ENCODE results near the gene AK9.
A peak's percentile ranks its signal among the peaks of the same experiment; 100 is the strongest.

AK9 gene

GRCh38 chr6:109484122-109484521, 206.9 kb downstream of the AK9 start:
- Histone ChIP-seq H3K9ac (ENCODE audit: insufficient read length) (peak overlapping the region; percentile 65), H3K9me3 (ENCODE audit: low read depth, low read length) (no peaks in the 10 kb centered on the region), H3K27ac (no peak overlapping the region), H3K36me3 (ENCODE audit: insufficient read depth, low read length) (peaks cover 26% of the 10 kb centered on the region), H3K4me3 (peak overlapping the region; percentile 79)
- no peak for TF ChIP-seq POLR2AphosphoS5 (IDR thresholded peaks at IDR 0.05; ENCODE audit: borderline replicate concordance, low read depth, low read length)
- TF ChIP-seq FOXP2 (optimal IDR thresholded peaks at IDR 0.05; ENCODE audit: control extremely low read depth, extremely low read length, insufficient read depth): no peak
- no peak for TF ChIP-seq EZH2 (IDR thresholded peaks at IDR 0.05)
- no peak for DNase-seq (ENCODE audit: low read depth, low spot score)

- peak overlapping the region; percentile 79 for H3K4me3 ChIP-seq
- peaks cover 30% of the 10 kb centered on the region for H3K36me3 ChIP-seq (ENCODE audit: insufficient read depth, low read length)
- no peak overlapping the region for H3K27ac ChIP-seq
- peak overlapping the region; percentile 65 for H3K9ac ChIP-seq (ENCODE audit: insufficient read length)
- TF ChIP-seq EZH2 (IDR thresholded peaks at IDR 0.05): no peak
- no peak for TF ChIP-seq POLR2AphosphoS5 (IDR thresholded peaks at IDR 0.05; ENCODE audit: borderline replicate concordance, low read depth, low read length)
- no peak for TF ChIP-seq FOXP2 (optimal IDR thresholded peaks at IDR 0.05; ENCODE audit: control extremely low read depth, extremely low read length, insufficient read depth)
- H3K9me3 ChIP-seq (ENCODE audit: low read depth, low read length): no peaks in the 10 kb centered on the region
- DNase-seq (ENCODE audit: low read depth, low spot score): no peak
Observed at GRCh38 chr6:109483735-109484057, 207.3 kb downstream of the AK9 start.

GRCh38 chr6:109482905-109483734, 207.9 kb downstream of the AK9 start, which contains the start of gene ZBTB24:
ZBTB24 (minus strand) TSS chr6:109483219; CDS start chr6:109482026, 1,193 bp downstream.
- peaks cover 36% of the 10 kb centered on the region for H3K36me3 ChIP-seq (ENCODE audit: insufficient read depth, low read length)
- H3K4me3 ChIP-seq: peak within 1 kb of the TSS; percentile 81
- no peaks in the 10 kb centered on the region for H3K9me3 ChIP-seq (ENCODE audit: low read depth, low read length)
- H3K9ac ChIP-seq (ENCODE audit: insufficient read length): peak within 1 kb of the TSS; percentile 89
- peak; percentile 57 for TF ChIP-seq POLR2AphosphoS5 (IDR thresholded peaks at IDR 0.05; ENCODE audit: borderline replicate concordance, low read depth, low read length)
- no peak for TF ChIP-seq FOXP2 (optimal IDR thresholded peaks at IDR 0.05; ENCODE audit: control extremely low read depth, extremely low read length, insufficient read depth)
- no peak for DNase-seq (ENCODE audit: low read depth, low spot score)
- peak within 1 kb of the TSS; percentile 89 for H3K27ac ChIP-seq

- no peak for DNase-seq (ENCODE audit: low read depth, low spot score)
- H3K4me3 ChIP-seq: peak overlapping the region; percentile 81
- H3K9me3 ChIP-seq (ENCODE audit: low read depth, low read length): no peaks in the 10 kb centered on the region
- 0 out of 2 replicates have a peak overlapping the region, but pooled peaks have one; percentile 4 for H3K27ac ChIP-seq
- TF ChIP-seq POLR2AphosphoS5 (IDR thresholded peaks at IDR 0.05; ENCODE audit: borderline replicate concordance, low read depth, low read length) (no peak), FOXP2 (optimal IDR thresholded peaks at IDR 0.05; ENCODE audit: control extremely low read depth, extremely low read length, insufficient read depth) (no peak), EZH2 (IDR thresholded peaks at IDR 0.05) (no peak)
- peaks cover 54% of the 10 kb centered on the region for H3K36me3 ChIP-seq (ENCODE audit: insufficient read depth, low read length)
- H3K9ac ChIP-seq (ENCODE audit: insufficient read length): no peak overlapping the region
Observed at GRCh38 chr6:109480993-109481480, 210.0 kb downstream of the AK9 start.

GRCh38 chr6:109478841-109479624, 212.0 kb downstream of the AK9 start:
- H3K36me3 ChIP-seq (ENCODE audit: insufficient read depth, low read length): peaks cover 73% of the 10 kb centered on the region
- peak overlapping the region; percentile 43 for H3K9ac ChIP-seq (ENCODE audit: insufficient read length)
- TF ChIP-seq POLR2AphosphoS5 (IDR thresholded peaks at IDR 0.05; ENCODE audit: borderline replicate concordance, low read depth, low read length) (no peak), FOXP2 (optimal IDR thresholded peaks at IDR 0.05; ENCODE audit: control extremely low read depth, extremely low read length, insufficient read depth) (no peak), EZH2 (IDR thresholded peaks at IDR 0.05) (no peak)
- DNase-seq (ENCODE audit: low read depth, low spot score): no peak
- peak overlapping the region; percentile 71 for H3K4me3 ChIP-seq
- H3K27ac ChIP-seq: no peak overlapping the region
- H3K9me3 ChIP-seq (ENCODE audit: low read depth, low read length): no peaks in the 10 kb centered on the region

GRCh38 chr6:109478222-109478805, 212.7 kb downstream of the AK9 start:
- Histone ChIP-seq H3K9me3 (ENCODE audit: low read depth, low read length) (no peaks in the 10 kb centered on the region), H3K27ac (no peak overlapping the region), H3K9ac (ENCODE audit: insufficient read length) (peak overlapping the region; percentile 1), H3K4me3 (peak overlapping the region; percentile 71), H3K36me3 (ENCODE audit: insufficient read depth, low read length) (peaks cover 80% of the 10 kb centered on the region)
- TF ChIP-seq POLR2AphosphoS5 (IDR thresholded peaks at IDR 0.05; ENCODE audit: borderline replicate concordance, low read depth, low read length) (no peak), FOXP2 (optimal IDR thresholded peaks at IDR 0.05; ENCODE audit: control extremely low read depth, extremely low read length, insufficient read depth) (no peak)
- no peak for DNase-seq (ENCODE audit: low read depth, low spot score)

- Histone ChIP-seq H3K9me3 (ENCODE audit: low read depth, low read length) (no peaks in the 10 kb centered on the region), H3K9ac (ENCODE audit: insufficient read length) (no peak overlapping the region), H3K36me3 (ENCODE audit: insufficient read depth, low read length) (peaks cover 86% of the 10 kb centered on the region), H3K27ac (no peak overlapping the region), H3K4me3 (peak overlapping the region; percentile 71; the same call in 1 of the 2 replicates)
- DNase-seq (ENCODE audit: low read depth, low spot score): no peak
- no peak for TF ChIP-seq EZH2 (IDR thresholded peaks at IDR 0.05)
- TF ChIP-seq FOXP2 (optimal IDR thresholded peaks at IDR 0.05; ENCODE audit: control extremely low read depth, extremely low read length, insufficient read depth): no peak
- no peak for TF ChIP-seq POLR2AphosphoS5 (IDR thresholded peaks at IDR 0.05; ENCODE audit: borderline replicate concordance, low read depth, low read length)
Observed at GRCh38 chr6:109477725-109478124, 213.3 kb downstream of the AK9 start.

GRCh38 chr6:109477184-109477583, 213.8 kb downstream of the AK9 start:
- H3K9ac ChIP-seq (ENCODE audit: insufficient read length): no peak overlapping the region
- H3K27ac ChIP-seq: no peak overlapping the region
- no peak for DNase-seq (ENCODE audit: low read depth, low spot score)
- TF ChIP-seq FOXP2 (optimal IDR thresholded peaks at IDR 0.05; ENCODE audit: control extremely low read depth, extremely low read length, insufficient read depth): no peak
- TF ChIP-seq POLR2AphosphoS5 (IDR thresholded peaks at IDR 0.05; ENCODE audit: borderline replicate concordance, low read depth, low read length): no peak
- no peak for TF ChIP-seq EZH2 (IDR thresholded peaks at IDR 0.05)
- no peak overlapping the region for H3K4me3 ChIP-seq
- H3K36me3 ChIP-seq (ENCODE audit: insufficient read depth, low read length): peaks cover 91% of the 10 kb centered on the region
- H3K9me3 ChIP-seq (ENCODE audit: low read depth, low read length): no peaks in the 10 kb centered on the region

Measured in SK-N-MC (cell line).